BJ (cell line): ENCODE results near the gene DPEP2. TPM values are rescaled to one million over a fixed set of nuclear protein-coding genes. Genes with fewer than 3 reads are reported as not detected.

Source experiments
- CTCF ChIA-PET: fragments of 350-600 bp; formaldehyde crosslinking; extraction: SDS; loops from one replicate; lab custom pipeline; 2021; ENCODE audit warnings: antibody characterized with exemption, inconsistent platforms; lab: Yijun Ruan, JAX
- POLR2A ChIA-PET: fragments of 300-600 bp; sonication (Branson Sonifier 250); formaldehyde crosslinking; extraction: SDS; loops from one replicate; lab custom pipeline; 2021; ENCODE audit warnings: antibody characterized with exemption; lab: Charles Lee
- DNase-seq: peaks from one replicate; pipeline ENCODE4 v3.0.0-alpha.2; 2011; ENCODE audit warnings: low read depth
- H3K27me3 ChIP-seq: 2 replicates; pipeline ENCODE4 v1.6.0; 2011; ENCODE audit warnings: low read length; ENCODE audit not compliant: control insufficient read depth, insufficient read depth
- H3K36me3 ChIP-seq: 2 replicates; pipeline ENCODE4 v1.5.1; 2011; ENCODE audit warnings: low read length; ENCODE audit not compliant: control insufficient read depth, insufficient read depth
- H3K4me3 ChIP-seq: 2 replicates; pipeline ENCODE4 v1.5.1; 2011; ENCODE audit warnings: low read depth, mild to moderate bottlenecking, control low read depth, low read length
- polyA plus RNA-seq: library from polyadenylated mRNA; depleted of rRNA; stranded (reverse); fragments of >200 nt; gene quantifications from 2 replicates; pipeline ENCODE4 v1.2.3, GENCODE V29; 2011
- TF ChIP-seq, protein P1 (sequence below): IDR thresholded peaks from 2 replicates; pipeline ENCODE4 v1.5.1; 2011; ENCODE audit warnings: low read depth, mild to moderate bottlenecking, control low read depth, inconsistent platforms, low read length, moderate library complexity; ENCODE audit not compliant: insufficient read depth

DPEP2 gene
- polyA plus RNA-seq, 1 experiment: 0.25 TPM

DNA sequence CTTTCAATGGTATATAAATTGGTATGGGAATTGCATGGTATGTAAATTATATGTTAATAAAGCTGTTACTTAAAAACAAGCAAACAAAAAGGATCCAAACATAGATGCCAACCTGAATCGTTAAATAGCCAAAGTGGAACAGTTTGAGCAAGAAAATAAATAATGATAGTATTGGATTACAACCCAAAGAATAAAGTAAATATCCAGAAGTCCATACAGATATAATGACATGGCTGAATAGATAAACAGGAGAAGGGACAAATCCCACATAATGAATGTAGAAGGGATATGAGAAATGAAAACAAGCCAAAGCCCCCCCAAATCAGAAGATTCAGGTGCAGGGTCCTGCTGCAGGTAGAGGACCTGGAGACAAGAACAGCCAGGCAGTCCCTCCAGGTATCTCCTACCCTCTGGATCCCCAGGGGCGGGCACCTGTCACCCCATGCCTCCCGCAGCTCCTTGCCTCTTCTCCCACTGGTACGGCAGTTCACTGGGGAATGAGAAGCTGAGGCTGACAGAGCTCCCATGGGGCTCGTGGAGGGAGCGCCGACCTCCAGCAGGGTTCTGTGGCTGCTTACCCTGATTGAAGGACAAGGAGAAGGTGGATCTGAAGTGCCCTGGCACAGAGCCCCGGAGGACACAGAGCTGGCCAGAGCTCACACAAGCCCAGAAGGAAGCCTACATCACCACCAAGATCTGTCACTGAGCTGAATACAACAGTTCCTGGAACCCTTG lies 45.5 kb downstream of the DPEP2 start:
- Histone ChIP-seq H3K36me3 (peaks cover 61% of the 10 kb centered on the region), H3K4me3 (no peak overlapping the region), H3K27me3 (no peaks in the 10 kb centered on the region)
- TF ChIP-seq, protein P1, sequence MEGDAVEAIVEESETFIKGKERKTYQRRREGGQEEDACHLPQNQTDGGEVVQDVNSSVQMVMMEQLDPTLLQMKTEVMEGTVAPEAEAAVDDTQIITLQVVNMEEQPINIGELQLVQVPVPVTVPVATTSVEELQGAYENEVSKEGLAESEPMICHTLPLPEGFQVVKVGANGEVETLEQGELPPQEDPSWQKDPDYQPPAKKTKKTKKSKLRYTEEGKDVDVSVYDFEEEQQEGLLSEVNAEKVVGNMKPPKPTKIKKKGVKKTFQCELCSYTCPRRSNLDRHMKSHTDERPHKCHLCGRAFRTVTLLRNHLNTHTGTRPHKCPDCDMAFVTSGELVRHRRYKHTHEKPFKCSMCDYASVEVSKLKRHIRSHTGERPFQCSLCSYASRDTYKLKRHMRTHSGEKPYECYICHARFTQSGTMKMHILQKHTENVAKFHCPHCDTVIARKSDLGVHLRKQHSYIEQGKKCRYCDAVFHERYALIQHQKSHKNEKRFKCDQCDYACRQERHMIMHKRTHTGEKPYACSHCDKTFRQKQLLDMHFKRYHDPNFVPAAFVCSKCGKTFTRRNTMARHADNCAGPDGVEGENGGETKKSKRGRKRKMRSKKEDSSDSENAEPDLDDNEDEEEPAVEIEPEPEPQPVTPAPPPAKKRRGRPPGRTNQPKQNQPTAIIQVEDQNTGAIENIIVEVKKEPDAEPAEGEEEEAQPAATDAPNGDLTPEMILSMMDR: no peak
- no peak for DNase-seq
- POLR2A ChIA-PET: no interaction called here
- CTCF ChIA-PET: interaction anchor here (0.6 to 2.1 kb wide), 2 partner anchors 12 to 25 kb away, joined by 3 to 16 read pairs; no protein-coding TSS in a partner anchor

DNA sequence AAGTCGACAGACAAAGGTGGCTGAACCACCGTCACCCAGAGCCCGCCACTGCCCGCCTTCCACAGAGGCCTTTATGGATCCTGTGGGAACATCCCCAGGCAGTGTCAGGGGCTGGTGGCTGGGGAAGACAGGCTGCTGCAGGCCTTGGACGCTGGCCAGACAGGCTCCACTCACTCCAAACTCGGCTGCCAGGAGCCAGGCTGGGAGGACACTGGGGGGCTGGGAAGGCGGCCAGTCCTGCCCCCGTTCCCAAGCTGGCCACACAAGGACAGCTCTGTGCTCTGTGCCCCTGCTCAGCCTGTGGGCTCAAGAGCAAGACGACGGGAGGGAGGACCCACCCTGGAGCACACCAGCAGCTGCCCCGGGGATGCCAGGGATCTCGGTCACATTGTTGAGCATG lies 47.8 kb downstream of the DPEP2 start:
- POLR2A ChIA-PET: interaction anchor here (0.6 kb wide), 1 partner anchor 742 kb away, joined by 3 read pairs; no protein-coding TSS in a partner anchor
- CTCF ChIA-PET: interaction anchor here (1.5 kb wide), 1 partner anchor 9 kb away, joined by 4 read pairs; no protein-coding TSS in a partner anchor

DNA sequence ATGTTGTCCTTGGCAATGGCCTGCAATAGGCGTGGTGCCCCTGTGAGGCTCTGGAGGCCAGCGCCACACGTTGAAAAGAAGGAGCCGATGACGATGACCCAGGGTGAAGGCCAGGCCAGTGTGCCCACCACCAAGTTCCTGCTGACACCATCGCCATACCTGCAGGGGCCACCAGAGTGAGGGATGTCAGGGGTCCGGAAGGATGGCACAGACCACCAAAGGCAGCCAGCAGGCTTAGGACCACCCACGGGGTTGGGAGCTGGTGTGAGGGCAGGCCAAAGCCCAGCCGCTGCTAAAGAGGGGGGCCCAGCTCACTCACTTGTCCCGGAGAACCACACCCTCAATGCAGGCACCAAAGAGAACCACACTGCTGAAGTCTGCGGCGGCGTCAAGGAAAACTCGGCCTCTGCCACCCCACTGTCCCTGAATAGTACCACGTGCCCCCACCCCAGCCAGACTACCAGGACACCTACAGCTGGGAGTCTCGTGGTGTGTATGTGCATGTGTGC lies 48.9 kb downstream of the DPEP2 start:
- no peaks in the 10 kb centered on the region for H3K27me3 ChIP-seq
- H3K36me3 ChIP-seq: peaks cover 76% of the 10 kb centered on the region
- ChIA-PET POLR2A (no interaction called here), CTCF (interaction anchor here (1.1 kb wide), 1 partner anchor 10 kb away, joined by 3 read pairs; no protein-coding TSS in a partner anchor)
- H3K4me3 ChIP-seq: no peak overlapping the region
- no peak for DNase-seq
- TF ChIP-seq, protein P1: no peak

More for the DNA sequence above, 47.8 kb downstream of the DPEP2 start:
- no peak overlapping the region for H3K4me3 ChIP-seq
- no peak for DNase-seq
- TF ChIP-seq, protein P1: no peak
- peaks cover 71% of the 10 kb centered on the region for H3K36me3 ChIP-seq
- H3K27me3 ChIP-seq: no peaks in the 10 kb centered on the region

DNA sequence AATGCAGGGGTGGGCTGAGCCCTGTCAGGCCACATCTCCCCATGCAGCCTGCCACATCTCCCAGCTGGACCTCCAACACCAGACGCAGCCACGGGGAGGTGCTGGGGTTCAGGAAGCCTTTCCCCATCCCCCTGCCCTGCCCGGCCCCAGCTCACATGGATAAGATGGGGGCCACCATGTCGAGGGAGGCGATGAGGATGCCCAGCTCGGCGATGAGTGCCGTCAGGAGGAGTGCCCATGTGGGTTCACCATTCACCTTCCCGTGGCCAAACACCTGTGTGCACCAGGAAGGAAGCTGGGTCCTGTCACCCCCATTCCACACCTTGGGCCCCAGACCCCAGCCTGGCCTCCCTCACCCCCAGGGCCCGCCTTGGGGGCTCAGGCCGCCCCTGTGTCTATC lies 49.6 kb downstream of the DPEP2 start:
- Histone ChIP-seq H3K4me3 (no peak overlapping the region), H3K36me3 (peaks cover 76% of the 10 kb centered on the region), H3K27me3 (no peaks in the 10 kb centered on the region)
- ChIA-PET POLR2A (no interaction called here), CTCF (interaction anchor here (0.9 to 1.1 kb wide), 2 partner anchors 10 to 21 kb away, joined by 3 read pairs; no protein-coding TSS in a partner anchor)
- TF ChIP-seq, protein P1: no peak
- no peak for DNase-seq

DNA sequence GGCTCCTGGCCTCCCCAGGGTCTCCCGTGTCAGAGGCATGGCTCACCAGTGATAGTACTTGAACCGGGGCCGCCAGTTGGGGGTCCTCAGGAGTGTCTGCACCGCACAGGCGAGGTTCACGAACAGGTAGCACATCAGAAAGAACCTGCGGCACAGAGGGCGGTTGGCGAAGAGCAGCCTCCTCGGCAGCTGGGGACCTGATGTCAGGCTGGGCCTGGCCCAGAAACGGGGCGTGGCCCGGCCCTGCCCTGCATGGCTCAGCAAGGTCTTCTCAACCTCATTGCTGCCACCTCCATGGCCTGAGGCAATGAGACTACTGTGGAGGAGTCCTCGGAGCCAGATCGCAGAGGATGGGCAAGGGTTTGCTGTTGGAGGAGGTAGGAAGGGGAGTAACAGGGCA lies 51.3 kb downstream of the DPEP2 start:
- ChIA-PET POLR2A (interaction anchor here (0.6 kb wide), 1 partner anchor 10 kb away, joined by 3 read pairs; no protein-coding TSS in a partner anchor), CTCF (interaction anchor here (1.0 kb wide), 1 partner anchor 19 kb away, joined by 3 read pairs; no protein-coding TSS in a partner anchor)
- no peak for DNase-seq
- H3K36me3 ChIP-seq: peaks cover 79% of the 10 kb centered on the region
- no peaks in the 10 kb centered on the region for H3K27me3 ChIP-seq
- H3K4me3 ChIP-seq: no peak overlapping the region
- TF ChIP-seq, protein P1: no peak
